ENCODE measurements around the gene CRYBG3.

GRCh38 chr3:97862582-97862981 lies 40.8 kb downstream of the CRYBG3 start:
- no peak for TF ChIP-seq TAF1 (IDR thresholded peaks at IDR 0.05; ENCODE audit: low read depth)
- TF ChIP-seq CTCF (IDR thresholded peaks at IDR 0.05; ENCODE audit: poor library complexity, severe bottlenecking), result no peak
